ENCODE results near the gene WNK4. TPM values are rescaled to one million over a fixed set of nuclear protein-coding genes. Genes with fewer than 3 reads are reported as not detected.

Gene WNK4
- total and polyA plus RNA-seq, 2 experiments from 2014 or later, result 0.10 to 0.65 TPM

GRCh38 chr17:42821176-42821575 is 40.8 kb downstream of the WNK4 start:
- DNase-seq (ENCODE audit: low spot score) (no peak), ATAC-seq (no peak)
- peaks cover 3% of the 10 kb centered on the region; the same call in 1 of the 3 replicates for H3K4me1 Mint-ChIP-seq
- peaks cover 10% of the 10 kb centered on the region for H3K36me3 ChIP-seq (ENCODE audit: insufficient read depth)
- no peaks in the 10 kb centered on the region for H3K9me3 Mint-ChIP-seq
- H3K4me1 ChIP-seq (ENCODE audit: insufficient read depth), result peaks cover 7% of the 10 kb centered on the region
- peaks cover 49% of the 10 kb centered on the region for H3K36me3 Mint-ChIP-seq (ENCODE audit: low read depth)
- H3K27ac ChIP-seq (ENCODE audit: low read depth), result no peak overlapping the region
- peaks cover 8% of the 10 kb centered on the region; the same call in 1 of the 2 replicates for H3F3A ChIP-seq (replicated peaks; ENCODE audit: low read depth)
- H4K20me1 ChIP-seq (replicated peaks; ENCODE audit: insufficient read depth), result peaks cover 16% of the 10 kb centered on the region
- peaks cover 13% of the 10 kb centered on the region for H3K79me2 ChIP-seq (replicated peaks; ENCODE audit: insufficient read depth)
- TF ChIP-seq CTCF (conservative IDR thresholded peaks at IDR 0.05; ENCODE audit: low read depth in 2 of 2) (no peak), ZNF114 (CRISPR knock-in tag; IDR thresholded peaks at IDR 0.05) (no peak), EZH2 (IDR thresholded peaks at IDR 0.05; ENCODE audit: low read depth, unreplicated experiment) (no peak), POLR2AphosphoS5 (IDR thresholded peaks at IDR 0.05; ENCODE audit: low read depth) (no peak), JUNB (IDR thresholded peaks at IDR 0.05; ENCODE audit: unreplicated experiment) (no peak), CREB1 (CRISPR knock-in tag; IDR thresholded peaks at IDR 0.05; ENCODE audit: low read depth) (no peak), NANOG (IDR thresholded peaks at IDR 0.05; ENCODE audit: borderline replicate concordance) (no peak), STAT1 (IDR thresholded peaks at IDR 0.05; ENCODE audit: unreplicated experiment) (no peak), EZH2phosphoT487 (IDR thresholded peaks at IDR 0.05; ENCODE audit: unreplicated experiment) (no peak), ZNF331 (CRISPR knock-in tag; IDR thresholded peaks at IDR 0.05; ENCODE audit: low read depth) (no peak)
- TF ChIP-seq, protein P1, sequence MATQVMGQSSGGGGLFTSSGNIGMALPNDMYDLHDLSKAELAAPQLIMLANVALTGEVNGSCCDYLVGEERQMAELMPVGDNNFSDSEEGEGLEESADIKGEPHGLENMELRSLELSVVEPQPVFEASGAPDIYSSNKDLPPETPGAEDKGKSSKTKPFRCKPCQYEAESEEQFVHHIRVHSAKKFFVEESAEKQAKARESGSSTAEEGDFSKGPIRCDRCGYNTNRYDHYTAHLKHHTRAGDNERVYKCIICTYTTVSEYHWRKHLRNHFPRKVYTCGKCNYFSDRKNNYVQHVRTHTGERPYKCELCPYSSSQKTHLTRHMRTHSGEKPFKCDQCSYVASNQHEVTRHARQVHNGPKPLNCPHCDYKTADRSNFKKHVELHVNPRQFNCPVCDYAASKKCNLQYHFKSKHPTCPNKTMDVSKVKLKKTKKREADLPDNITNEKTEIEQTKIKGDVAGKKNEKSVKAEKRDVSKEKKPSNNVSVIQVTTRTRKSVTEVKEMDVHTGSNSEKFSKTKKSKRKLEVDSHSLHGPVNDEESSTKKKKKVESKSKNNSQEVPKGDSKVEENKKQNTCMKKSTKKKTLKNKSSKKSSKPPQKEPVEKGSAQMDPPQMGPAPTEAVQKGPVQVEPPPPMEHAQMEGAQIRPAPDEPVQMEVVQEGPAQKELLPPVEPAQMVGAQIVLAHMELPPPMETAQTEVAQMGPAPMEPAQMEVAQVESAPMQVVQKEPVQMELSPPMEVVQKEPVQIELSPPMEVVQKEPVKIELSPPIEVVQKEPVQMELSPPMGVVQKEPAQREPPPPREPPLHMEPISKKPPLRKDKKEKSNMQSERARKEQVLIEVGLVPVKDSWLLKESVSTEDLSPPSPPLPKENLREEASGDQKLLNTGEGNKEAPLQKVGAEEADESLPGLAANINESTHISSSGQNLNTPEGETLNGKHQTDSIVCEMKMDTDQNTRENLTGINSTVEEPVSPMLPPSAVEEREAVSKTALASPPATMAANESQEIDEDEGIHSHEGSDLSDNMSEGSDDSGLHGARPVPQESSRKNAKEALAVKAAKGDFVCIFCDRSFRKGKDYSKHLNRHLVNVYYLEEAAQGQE (IDR thresholded peaks at IDR 0.05; ENCODE audit: unreplicated experiment), result no peak
- TF ChIP-seq, protein P2, sequence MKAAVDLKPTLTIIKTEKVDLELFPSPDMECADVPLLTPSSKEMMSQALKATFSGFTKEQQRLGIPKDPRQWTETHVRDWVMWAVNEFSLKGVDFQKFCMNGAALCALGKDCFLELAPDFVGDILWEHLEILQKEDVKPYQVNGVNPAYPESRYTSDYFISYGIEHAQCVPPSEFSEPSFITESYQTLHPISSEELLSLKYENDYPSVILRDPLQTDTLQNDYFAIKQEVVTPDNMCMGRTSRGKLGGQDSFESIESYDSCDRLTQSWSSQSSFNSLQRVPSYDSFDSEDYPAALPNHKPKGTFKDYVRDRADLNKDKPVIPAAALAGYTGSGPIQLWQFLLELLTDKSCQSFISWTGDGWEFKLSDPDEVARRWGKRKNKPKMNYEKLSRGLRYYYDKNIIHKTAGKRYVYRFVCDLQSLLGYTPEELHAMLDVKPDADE (IDR thresholded peaks at IDR 0.05), result no peak
- TF ChIP-seq, protein P3, sequence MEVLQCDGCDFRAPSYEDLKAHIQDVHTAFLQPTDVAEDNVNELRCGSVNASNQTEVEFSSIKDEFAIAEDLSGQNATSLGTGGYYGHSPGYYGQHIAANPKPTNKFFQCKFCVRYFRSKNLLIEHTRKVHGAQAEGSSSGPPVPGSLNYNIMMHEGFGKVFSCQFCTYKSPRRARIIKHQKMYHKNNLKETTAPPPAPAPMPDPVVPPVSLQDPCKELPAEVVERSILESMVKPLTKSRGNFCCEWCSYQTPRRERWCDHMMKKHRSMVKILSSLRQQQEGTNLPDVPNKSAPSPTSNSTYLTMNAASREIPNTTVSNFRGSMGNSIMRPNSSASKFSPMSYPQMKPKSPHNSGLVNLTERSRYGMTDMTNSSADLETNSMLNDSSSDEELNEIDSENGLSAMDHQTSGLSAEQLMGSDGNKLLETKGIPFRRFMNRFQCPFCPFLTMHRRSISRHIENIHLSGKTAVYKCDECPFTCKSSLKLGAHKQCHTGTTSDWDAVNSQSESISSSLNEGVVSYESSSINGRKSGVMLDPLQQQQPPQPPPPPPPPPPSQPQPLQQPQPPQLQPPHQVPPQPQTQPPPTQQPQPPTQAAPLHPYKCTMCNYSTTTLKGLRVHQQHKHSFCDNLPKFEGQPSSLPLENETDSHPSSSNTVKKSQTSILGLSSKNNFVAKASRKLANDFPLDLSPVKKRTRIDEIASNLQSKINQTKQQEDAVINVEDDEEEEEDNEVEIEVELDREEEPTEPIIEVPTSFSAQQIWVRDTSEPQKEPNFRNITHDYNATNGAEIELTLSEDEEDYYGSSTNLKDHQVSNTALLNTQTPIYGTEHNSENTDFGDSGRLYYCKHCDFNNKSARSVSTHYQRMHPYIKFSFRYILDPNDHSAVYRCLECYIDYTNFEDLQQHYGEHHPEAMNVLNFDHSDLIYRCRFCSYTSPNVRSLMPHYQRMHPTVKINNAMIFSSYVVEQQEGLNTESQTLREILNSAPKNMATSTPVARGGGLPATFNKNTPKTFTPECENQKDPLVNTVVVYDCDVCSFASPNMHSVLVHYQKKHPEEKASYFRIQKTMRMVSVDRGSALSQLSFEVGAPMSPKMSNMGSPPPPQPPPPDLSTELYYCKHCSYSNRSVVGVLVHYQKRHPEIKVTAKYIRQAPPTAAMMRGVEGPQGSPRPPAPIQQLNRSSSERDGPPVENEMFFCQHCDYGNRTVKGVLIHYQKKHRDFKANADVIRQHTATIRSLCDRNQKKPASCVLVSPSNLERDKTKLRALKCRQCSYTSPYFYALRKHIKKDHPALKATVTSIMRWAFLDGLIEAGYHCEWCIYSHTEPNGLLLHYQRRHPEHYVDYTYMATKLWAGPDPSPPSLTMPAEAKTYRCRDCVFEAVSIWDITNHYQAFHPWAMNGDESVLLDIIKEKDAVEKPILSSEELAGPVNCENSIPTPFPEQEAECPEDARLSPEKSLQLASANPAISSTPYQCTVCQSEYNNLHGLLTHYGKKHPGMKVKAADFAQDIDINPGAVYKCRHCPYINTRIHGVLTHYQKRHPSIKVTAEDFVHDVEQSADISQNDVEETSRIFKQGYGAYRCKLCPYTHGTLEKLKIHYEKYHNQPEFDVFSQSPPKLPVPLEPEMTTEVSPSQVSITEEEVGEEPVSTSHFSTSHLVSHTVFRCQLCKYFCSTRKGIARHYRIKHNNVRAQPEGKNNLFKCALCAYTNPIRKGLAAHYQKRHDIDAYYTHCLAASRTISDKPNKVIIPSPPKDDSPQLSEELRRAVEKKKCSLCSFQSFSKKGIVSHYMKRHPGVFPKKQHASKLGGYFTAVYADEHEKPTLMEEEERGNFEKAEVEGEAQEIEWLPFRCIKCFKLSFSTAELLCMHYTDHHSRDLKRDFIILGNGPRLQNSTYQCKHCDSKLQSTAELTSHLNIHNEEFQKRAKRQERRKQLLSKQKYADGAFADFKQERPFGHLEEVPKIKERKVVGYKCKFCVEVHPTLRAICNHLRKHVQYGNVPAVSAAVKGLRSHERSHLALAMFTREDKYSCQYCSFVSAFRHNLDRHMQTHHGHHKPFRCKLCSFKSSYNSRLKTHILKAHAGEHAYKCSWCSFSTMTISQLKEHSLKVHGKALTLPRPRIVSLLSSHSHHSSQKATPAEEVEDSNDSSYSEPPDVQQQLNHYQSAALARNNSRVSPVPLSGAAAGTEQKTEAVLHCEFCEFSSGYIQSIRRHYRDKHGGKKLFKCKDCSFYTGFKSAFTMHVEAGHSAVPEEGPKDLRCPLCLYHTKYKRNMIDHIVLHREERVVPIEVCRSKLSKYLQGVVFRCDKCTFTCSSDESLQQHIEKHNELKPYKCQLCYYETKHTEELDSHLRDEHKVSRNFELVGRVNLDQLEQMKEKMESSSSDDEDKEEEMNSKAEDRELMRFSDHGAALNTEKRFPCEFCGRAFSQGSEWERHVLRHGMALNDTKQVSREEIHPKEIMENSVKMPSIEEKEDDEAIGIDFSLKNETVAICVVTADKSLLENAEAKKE (CRISPR knock-in tag; IDR thresholded peaks at IDR 0.05), result no peak
- no peaks in the 10 kb centered on the region for H3K27me3 ChIP-seq (ENCODE audit: insufficient read depth)
- no peak overlapping the region for H2AFZ ChIP-seq
- no peak overlapping the region for H3K4me3 Mint-ChIP-seq
- H3K9me2 ChIP-seq (ENCODE audit: insufficient read depth), result no peaks in the 10 kb centered on the region
- H3K27ac Mint-ChIP-seq, result no peak overlapping the region; the same call in 1 of the 2 replicates
- no peak overlapping the region for H3K4me2 ChIP-seq
- H3K4me3 ChIP-seq, result no peak overlapping the region
- peaks cover 3% of the 10 kb centered on the region for H3K27me3 Mint-ChIP-seq (ENCODE audit: insufficient read depth, low read depth, poor library complexity)

Measured in GM23338 (cell line).